Liver (tissue), 3 donors: ENCODE results near the gene SLC38A11.

Source experiments
- ATF3 ChIP-seq: IDR thresholded peaks from 2 replicates; pipeline ENCODE4 v1.6.1; 2016; ENCODE audit warnings: antibody characterized with exemption
- CTCF ChIP-seq: fragments of 150-350 bp; IDR thresholded peaks from 2 replicates; pipeline ENCODE4 v1.5.1; 2017; ENCODE audit warnings: improper control_type of control experiment, low read depth, low read length; ENCODE audit not compliant: missing input control
- RAD21 ChIP-seq, 2 donors: IDR thresholded peaks; 2 replicates each; pipeline ENCODE4 v1.6.1; 2016; ENCODE audit warnings: antibody characterized with exemption in 2 of 2, mild to moderate bottlenecking in 2 of 2
- REST ChIP-seq: IDR thresholded peaks from 2 replicates; pipeline ENCODE4 v1.6.1; 2016; ENCODE audit warnings: antibody characterized with exemption, mild to moderate bottlenecking
- TAF1 ChIP-seq: conservative IDR thresholded peaks from 2 replicates; pipeline ENCODE4 v1.6.1; 2016; ENCODE audit warnings: antibody characterized with exemption, mild to moderate bottlenecking
- ZBTB33 ChIP-seq: IDR thresholded peaks from 2 replicates; pipeline ENCODE4 v1.6.1; 2016; ENCODE audit warnings: antibody characterized with exemption
- donor health status: healthy.
- donor health status: healthy.

GRCh38 chr2:164882276-164882675 is 73.0 kb downstream of the SLC38A11 start:
- TF ChIP-seq CTCF, result no peak
- no peak for TF ChIP-seq RAD21 (IDR thresholded peaks at IDR 0.05)
- no peak for TF ChIP-seq TAF1
- no peak for TF ChIP-seq ZBTB33
- no peak for TF ChIP-seq REST
- no peak for TF ChIP-seq ATF3
